Activated T-cell treated with anti-CD3 and anti-CD28 coated beads, Interleukin-2, amount 50 U/mL, for 48 hours (primary cell): ENCODE measurements around the gene SLC15A5.

ENCODE experiments used
- DNase-seq, 2 experiments: peaks; one replicate each; pipeline ENCODE4 v3.0.0-alpha.2; 2020

Gene SLC15A5

GRCh38 chr12:16258963-16259362 is 18.5 kb downstream of the SLC15A5 start:
- DNase-seq, result no peak

DNA sequence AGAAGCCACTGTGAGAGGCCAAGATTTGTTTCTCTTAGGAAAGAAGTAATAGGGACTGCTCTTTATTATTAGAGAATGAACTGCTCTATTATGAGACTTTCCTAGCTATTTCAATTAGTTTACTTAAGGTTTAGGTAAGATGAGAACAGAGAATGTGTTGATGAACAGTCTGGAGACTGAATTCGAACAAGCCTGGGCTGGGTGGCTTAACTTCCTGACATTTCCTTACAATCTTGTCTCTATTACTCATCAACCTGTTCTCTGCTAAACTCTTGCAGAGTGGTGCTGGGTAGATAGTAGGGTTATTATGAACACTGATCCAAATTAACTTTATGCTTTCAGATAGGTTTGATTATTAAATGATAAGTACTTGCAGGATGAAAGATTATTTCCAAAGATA is 31.2 kb downstream of the SLC15A5 start:
- no peak for DNase-seq

GRCh38 chr12:16245209-16245608 is 32.3 kb downstream of the SLC15A5 start:
- DNase-seq, result no peak

DNA sequence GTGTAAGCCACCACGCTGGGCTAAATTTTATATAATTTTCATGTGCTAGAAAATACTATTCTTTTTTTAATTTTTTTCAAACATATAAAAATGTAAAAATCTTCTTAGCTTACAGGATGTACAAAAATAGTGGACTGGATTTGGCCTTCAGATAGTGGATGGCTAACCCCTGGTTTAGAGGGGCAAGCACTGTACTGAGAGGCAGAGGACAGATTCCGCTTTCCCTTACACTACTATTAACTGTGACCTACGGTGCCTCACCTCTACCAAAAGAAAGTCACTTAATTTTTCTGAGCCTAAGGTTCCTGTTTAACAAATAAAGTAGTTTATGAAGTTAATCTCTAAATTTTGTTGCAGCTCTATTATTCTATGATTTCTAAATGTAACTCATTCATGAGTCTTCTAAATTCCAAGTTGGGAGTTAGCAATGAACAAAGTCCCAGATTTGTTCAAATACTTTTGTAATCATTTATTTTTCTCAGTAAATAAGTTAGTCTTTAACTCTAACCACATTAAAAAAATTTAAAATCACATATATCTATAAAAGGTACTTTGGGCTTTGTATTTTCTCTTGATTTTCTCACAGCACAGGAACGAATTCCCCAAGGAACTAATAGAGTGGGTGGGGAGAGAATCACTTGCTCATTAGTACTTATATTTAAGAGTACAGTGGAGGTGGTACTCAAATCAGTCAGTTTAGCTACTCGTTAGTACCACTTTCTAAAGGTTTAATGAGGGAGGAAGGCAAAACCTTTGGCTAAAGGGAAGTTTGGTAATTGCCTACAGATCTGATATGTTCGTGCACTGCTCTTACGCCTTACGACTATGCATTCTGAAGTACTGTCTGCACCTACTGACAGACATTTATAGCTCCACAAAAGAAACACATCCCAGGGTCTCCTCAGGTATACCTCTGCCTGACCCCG is 33.7 kb downstream of the SLC15A5 start:
- no peak for DNase-seq

GRCh38 chr12:16241346-16241745 is 36.1 kb downstream of the SLC15A5 start:
- DNase-seq, result no peak

GRCh38 chr12:16238661-16239060 is 38.8 kb downstream of the SLC15A5 start:
- DNase-seq, result no peak

GRCh38 chr12:16229676-16230075 is 47.8 kb downstream of the SLC15A5 start:
- no peak for DNase-seq

DNA sequence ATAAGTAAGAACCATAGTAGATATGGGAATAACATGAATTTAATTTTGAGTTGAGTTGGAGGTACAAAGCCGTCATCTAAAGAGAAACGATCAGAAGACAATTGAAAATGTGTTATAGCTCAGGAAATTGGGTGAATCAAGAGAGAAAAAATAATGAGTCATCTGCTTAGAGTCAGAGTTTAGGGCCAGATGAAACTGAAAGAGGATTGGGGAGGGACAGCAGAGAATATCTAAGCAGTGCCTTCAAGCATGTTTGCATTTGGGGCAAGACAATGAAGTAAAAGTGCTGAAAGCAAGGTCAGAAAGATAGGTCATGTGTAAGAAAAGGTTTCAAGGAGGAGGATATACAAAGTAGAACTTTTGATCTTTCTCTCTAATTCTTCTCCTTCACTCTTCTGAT is 49.4 kb downstream of the SLC15A5 start:
- no peak for DNase-seq

DNA sequence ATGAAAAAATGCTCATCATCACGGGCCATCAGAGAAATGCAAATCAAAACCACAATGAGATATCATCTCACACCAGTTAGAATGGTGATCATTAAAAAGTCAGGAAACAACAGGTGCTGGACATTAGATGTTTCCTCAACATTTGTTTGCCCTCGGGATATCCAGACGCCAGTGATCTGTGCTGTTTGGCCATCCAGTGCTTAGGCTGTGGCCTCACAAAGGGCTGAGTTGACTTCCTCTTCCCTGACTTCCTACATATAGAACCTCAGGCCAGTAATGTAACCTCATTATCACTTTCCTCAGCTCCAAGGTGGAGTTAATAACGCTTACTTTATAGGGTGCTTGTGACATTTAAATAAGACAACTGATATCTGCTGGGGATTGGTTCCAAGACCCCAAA is 51.8 kb downstream of the SLC15A5 start:
- no peak for DNase-seq

DNA sequence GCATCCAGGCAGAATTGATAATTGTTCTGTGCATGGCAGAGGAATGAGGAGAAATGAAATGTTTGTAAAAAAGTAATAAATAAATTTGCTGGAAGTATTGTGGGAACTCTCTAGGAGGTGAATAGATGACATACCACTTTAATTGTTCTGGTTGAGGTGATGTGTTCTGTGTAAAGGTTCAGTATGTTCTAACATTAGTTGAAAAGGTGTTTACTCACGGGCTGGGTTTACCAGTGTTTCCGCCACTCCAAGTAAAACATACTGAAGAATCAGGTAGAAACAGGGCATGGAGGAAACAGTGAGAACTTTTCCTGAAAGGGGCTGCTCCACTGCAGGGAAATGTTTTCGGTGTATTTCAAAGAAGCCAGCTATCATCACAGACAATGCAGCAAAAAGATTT is 53.3 kb downstream of the SLC15A5 start:
- no peak for DNase-seq

GRCh38 chr12:16221776-16222175 is 55.7 kb downstream of the SLC15A5 start:
- DNase-seq, result no peak

- no peak for DNase-seq
Measured at GRCh38 chr12:16220120-16220519, 57.4 kb downstream of the SLC15A5 start.

GRCh38 chr12:16218934-16219751 is 58.3 kb downstream of the SLC15A5 start:
- no peak for DNase-seq

DNA sequence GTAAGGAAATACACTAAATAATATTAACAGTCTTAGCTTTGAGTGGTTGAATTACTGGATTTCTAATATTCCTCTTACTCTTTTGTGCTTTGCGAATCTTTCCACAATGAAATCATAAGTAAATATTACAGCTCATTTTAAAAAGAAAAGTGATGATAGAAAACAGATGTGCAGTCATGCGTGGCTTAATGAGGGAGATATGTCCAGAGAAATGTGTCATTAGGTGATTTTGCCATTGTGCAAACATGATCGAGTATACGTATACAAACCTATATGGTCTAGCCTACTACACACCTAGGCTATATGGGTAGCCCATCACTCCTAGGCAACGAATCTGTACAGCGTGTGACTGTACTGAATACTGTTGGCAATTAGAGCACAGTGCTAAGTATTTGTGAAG is 59.3 kb downstream of the SLC15A5 start:
- DNase-seq, result no peak

- no peak for DNase-seq
Measured at GRCh38 chr12:16211731-16212130, 65.8 kb downstream of the SLC15A5 start.

- no peak for DNase-seq
Measured at GRCh38 chr12:16198884-16199283, 78.6 kb downstream of the SLC15A5 start.

GRCh38 chr12:16197600-16197999 is 79.9 kb downstream of the SLC15A5 start:
- no peak for DNase-seq

DNA sequence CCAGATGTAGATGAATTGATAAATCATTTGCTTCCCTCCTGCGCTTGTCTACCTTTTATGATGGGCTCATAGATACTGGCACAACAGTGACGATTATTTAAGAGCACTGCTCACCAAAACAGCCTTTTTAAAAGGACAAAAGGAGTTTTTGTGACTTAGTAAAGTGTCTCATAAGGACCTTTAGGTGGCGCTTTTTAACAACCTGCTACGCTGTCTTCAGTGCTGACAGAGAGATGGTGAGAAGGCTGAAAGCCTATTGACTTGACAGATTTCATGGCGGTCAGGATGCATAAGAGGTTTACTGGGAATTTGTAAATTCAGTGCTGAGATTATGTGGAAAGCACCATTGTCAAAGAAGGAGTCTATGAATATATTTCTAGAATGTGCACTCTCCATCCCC is 87.6 kb downstream of the SLC15A5 start:
- no peak for DNase-seq

DNA sequence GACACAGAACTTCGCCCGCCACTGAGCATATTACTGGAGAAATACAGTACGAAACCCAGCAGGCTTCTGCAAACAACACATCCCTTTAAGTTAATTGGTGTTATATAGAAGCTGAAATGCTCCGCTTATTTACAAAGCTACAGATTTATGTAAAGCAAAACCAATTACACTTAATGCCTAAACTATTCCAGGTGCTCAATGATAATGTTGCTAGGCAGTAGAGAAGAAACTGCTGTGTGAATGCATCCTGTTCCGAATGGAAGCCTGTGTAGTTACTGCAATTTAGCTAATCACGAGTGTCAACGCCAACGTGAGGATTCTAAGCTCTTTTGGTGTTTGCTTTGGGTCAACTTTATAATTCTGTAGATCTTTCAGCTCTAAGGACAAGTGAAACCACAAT is 89.8 kb downstream of the SLC15A5 start:
- DNase-seq, result no peak

DNA sequence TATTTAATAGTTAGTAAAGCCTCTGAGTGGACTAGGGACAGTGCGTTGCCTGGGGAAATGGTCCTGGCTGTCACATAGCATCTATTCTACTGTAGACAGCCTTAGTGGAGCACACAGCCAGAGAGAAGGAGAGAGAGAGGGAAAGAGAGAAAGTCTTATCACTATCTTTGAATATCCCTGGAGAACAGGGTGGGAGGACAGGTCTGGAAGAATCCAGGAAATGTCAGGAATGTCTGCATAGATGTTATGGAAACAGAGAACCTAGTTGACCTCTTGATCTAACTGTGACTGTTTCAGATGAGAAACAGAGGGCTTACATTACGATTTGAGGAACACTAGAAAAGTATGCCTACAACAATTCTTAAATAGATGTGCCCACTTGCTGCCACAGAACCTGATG is 92.8 kb downstream of the SLC15A5 start:
- DNase-seq, result no peak

DNA sequence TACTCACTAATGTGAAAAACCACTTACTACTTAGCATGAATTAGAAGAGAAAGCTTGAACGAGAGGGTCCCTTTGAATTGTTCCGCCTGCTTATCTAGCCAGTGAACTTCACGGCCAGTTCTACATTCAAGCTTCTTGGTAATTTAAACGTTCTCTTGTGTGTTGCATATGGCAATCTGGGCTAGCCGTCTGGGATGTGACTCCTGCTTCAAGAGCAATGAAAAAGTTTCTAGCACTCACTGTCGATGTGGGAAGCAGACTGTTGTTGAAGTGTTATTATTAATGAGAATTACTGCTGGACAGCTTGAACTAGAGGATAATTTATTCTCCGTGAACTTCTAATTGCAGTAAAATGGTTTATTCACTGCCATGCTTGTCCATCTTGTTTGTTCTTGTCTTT is 93.9 kb downstream of the SLC15A5 start:
- DNase-seq, result no peak

- no peak for DNase-seq
Measured at GRCh38 chr12:16175840-16176239, 101.6 kb downstream of the SLC15A5 start.

DNA sequence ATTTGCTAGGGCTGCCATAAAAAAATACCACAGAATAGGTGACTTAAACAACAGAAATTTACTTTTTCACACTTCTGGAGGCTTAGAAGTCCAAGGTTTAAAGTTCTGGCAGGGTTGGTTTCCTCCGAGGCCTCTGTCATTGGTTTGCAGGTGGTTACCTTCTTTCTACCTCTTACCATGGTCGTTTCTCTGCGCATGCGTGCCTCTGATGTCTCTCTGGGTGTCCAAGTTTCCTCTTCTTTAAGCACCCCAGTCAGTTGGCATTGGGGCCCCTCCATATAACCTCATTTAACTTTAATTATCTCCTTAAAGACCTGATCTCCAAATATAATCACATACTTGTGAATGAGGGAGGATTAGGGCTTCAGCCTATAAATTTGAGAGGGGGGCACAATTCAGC is 103.2 kb downstream of the SLC15A5 start:
- DNase-seq, result no peak

DNA sequence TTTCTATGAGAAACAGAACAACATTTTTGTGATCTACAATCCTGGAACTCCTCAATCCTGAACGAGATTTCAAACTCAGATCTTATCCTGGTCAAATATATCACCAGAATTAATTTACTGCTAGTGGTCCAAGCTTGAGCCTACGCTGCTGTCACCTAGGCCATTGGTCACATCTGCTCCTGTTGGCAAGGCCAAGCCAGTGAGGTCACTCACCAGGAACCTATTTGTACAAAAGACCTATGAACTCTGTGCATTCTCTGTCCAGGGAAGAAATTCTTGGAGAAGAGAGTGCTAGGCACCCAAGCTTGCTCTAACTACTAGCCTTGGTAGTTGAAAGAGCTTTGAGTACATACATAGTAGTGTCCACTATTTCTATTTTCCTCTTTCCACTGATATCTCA is 106.1 kb downstream of the SLC15A5 start:
- no peak for DNase-seq
